GM19372 (cell line): Measurements from ENCODE around the gene NRXN2.

Source experiments
- ATAC-seq: cut with Tn5 transposase; IDR thresholded peaks from one replicate; pipeline ENCODE4 v1.9.1; 2021; ENCODE audit warnings: mild to moderate bottlenecking, low read depth, moderate library complexity; ENCODE audit not compliant: unreplicated experiment

NRXN2 gene

GRCh38 chr11:64611869-64612646, 110.9 kb downstream of the NRXN2 start:
- ATAC-seq = no peak

- no peak for ATAC-seq
Observed at GRCh38 chr11:64611176-64611575, 111.8 kb downstream of the NRXN2 start.

- no peak for ATAC-seq
Observed at GRCh38 chr11:64610596-64610995, 112.4 kb downstream of the NRXN2 start.

GRCh38 chr11:64609436-64610047, 113.5 kb downstream of the NRXN2 start:
- ATAC-seq = no peak

GRCh38 chr11:64608636-64609035, 114.4 kb downstream of the NRXN2 start:
- ATAC-seq = no peak

- no peak for ATAC-seq
Observed at GRCh38 chr11:64608046-64608445, 115.0 kb downstream of the NRXN2 start.

- ATAC-seq = no peak
Observed at GRCh38 chr11:64607381-64607985, 115.5 kb downstream of the NRXN2 start.

GRCh38 chr11:64606796-64607380, 116.1 kb downstream of the NRXN2 start:
- ATAC-seq = no peak

GRCh38 chr11:64605656-64606585, 117.1 kb downstream of the NRXN2 start:
- no peak for ATAC-seq

GRCh38 chr11:64605244-64605560, 117.8 kb downstream of the NRXN2 start:
- ATAC-seq = no peak

- no peak for ATAC-seq
Observed at GRCh38 chr11:64604458-64605243, 118.3 kb downstream of the NRXN2 start.

- ATAC-seq = no peak
Observed at GRCh38 chr11:64603411-64604110, 119.4 kb downstream of the NRXN2 start.

GRCh38 chr11:64602466-64603070, 120.4 kb downstream of the NRXN2 start:
- no peak for ATAC-seq

GRCh38 chr11:64601605-64602465, 121.2 kb downstream of the NRXN2 start:
- no peak for ATAC-seq

GRCh38 chr11:64600281-64600992, 122.6 kb downstream of the NRXN2 start:
- ATAC-seq = no peak

GRCh38 chr11:64599698-64600211, 123.2 kb downstream of the NRXN2 start:
- no peak for ATAC-seq
